BJ (cell line): ENCODE data around the gene KIF7. TPM values are rescaled to one million over a fixed set of nuclear protein-coding genes. Genes with fewer than 3 reads are reported as not detected.

ENCODE experiments used
- CTCF ChIA-PET: fragments of 350-600 bp; formaldehyde crosslinking; extraction: SDS; loops from one replicate; lab custom pipeline; 2021; ENCODE audit warnings: antibody characterized with exemption, inconsistent platforms; lab: Yijun Ruan, JAX
- POLR2A ChIA-PET: fragments of 300-600 bp; sonication (Branson Sonifier 250); formaldehyde crosslinking; extraction: SDS; loops from one replicate; lab custom pipeline; 2021; ENCODE audit warnings: antibody characterized with exemption; lab: Charles Lee
- DNase-seq: peaks from one replicate; pipeline ENCODE4 v3.0.0-alpha.2; 2011; ENCODE audit warnings: low read depth
- H3K27me3 ChIP-seq: 2 replicates; pipeline ENCODE4 v1.6.0; 2011; ENCODE audit warnings: low read length; ENCODE audit not compliant: control insufficient read depth, insufficient read depth
- H3K36me3 ChIP-seq: 2 replicates; pipeline ENCODE4 v1.5.1; 2011; ENCODE audit warnings: low read length; ENCODE audit not compliant: control insufficient read depth, insufficient read depth
- H3K4me3 ChIP-seq: 2 replicates; pipeline ENCODE4 v1.5.1; 2011; ENCODE audit warnings: low read depth, mild to moderate bottlenecking, control low read depth, low read length
- CTCF ChIP-seq: IDR thresholded peaks from 2 replicates; pipeline ENCODE4 v1.5.1; 2011; ENCODE audit warnings: low read depth, mild to moderate bottlenecking, control low read depth, inconsistent platforms, low read length, moderate library complexity; ENCODE audit not compliant: insufficient read depth
- polyA plus RNA-seq: library from polyadenylated mRNA; depleted of rRNA; stranded (reverse); fragments of >200 nt; gene quantifications from 2 replicates; pipeline ENCODE4 v1.2.3, GENCODE V29; 2011

Gene KIF7
- polyA plus RNA-seq, 1 experiment, result 7.5 TPM

- DNase-seq, result no peak
- no peak for TF ChIP-seq CTCF
- ChIA-PET POLR2A (no interaction called here), CTCF (interaction anchor here (0.5 kb wide), 1 partner anchor 14 kb away, joined by 3 read pairs; no protein-coding TSS in a partner anchor)
- Histone ChIP-seq H3K27me3 (no peaks in the 10 kb centered on the region), H3K36me3 (no peaks in the 10 kb centered on the region; the same call in 1 of the 2 replicates), H3K4me3 (no peak overlapping the region)
These were observed 25.1 kb upstream of the KIF7 start for GRCh38 chr15:89680282-89680873.

GRCh38 chr15:89679212-89679611, 23.9 kb upstream of the KIF7 start, which contains the start of gene PLIN1:
Gene PLIN1 (minus strand): TSS chr15:89679367. CDS start chr15:89677489, 1,878 bp downstream.
- ChIA-PET CTCF (no interaction called here), POLR2A (no interaction called here)
- H3K27me3 ChIP-seq, result no peaks in the 10 kb centered on the region
- TF ChIP-seq CTCF, result no peak
- H3K4me3 ChIP-seq, result no peak within 1 kb of the TSS
- no peaks in the 10 kb centered on the region for H3K36me3 ChIP-seq
- no peak for DNase-seq

DNA sequence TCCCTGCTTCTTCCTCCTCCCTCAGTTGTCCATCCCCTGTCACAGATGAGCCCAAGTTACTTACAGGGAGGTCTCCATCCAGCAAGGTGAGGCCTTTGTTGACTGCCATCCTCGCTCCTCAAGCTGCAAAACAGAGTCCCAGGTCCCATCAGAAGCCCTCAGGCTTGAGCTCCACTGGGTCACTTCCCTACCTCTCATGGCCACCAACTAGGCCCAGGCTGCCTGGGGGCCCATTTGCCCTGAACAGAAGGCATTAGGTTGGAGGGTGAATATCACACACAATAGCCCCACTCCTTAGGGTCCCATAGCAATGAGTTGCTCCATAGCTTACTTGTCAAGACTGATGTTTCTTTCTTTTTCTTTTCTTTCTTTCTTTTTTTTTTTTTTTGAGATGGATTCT, 22.1 kb upstream of the KIF7 start:
- H3K36me3 ChIP-seq, result no peaks in the 10 kb centered on the region
- no peaks in the 10 kb centered on the region for H3K27me3 ChIP-seq
- no peak overlapping the region for H3K4me3 ChIP-seq
- DNase-seq, result no peak
- POLR2A ChIA-PET, result no interaction called here
- CTCF ChIA-PET, result no interaction called here
- TF ChIP-seq CTCF, result no peak

- DNase-seq, result no peak
- Histone ChIP-seq H3K27me3 (no peaks in the 10 kb centered on the region), H3K36me3 (no peaks in the 10 kb centered on the region), H3K4me3 (no peak overlapping the region)
- no peak for TF ChIP-seq CTCF
- ChIA-PET CTCF (interaction anchor here (0.8 kb wide), 1 partner anchor 8 kb away, joined by 3 read pairs; no protein-coding TSS in a partner anchor), POLR2A (no interaction called here)
These were observed 20.3 kb upstream of the KIF7 start for GRCh38 chr15:89675606-89676005.

DNA sequence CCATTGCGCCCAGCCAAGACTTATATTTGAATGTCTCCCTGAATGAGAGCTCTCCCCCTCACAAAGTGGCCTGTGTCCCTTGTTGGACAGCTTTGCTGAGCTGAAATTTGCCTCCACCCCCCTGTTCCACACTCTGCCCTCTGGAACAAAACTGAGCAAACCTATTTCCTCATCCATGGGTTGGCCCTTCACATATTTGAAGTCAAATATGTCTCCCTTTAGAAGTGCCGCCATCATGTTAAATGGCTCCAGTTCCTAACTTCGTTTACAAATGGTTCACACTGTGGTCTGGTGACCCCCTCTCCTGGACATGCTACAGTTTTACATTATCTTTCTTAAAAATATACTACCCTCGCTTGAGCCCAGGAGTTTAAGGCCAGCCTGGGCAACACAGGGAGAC, 19.3 kb upstream of the KIF7 start:
- H3K27me3 ChIP-seq, result no peaks in the 10 kb centered on the region
- POLR2A ChIA-PET, result no interaction called here
- no peak for DNase-seq
- no peak for TF ChIP-seq CTCF
- no peaks in the 10 kb centered on the region for H3K36me3 ChIP-seq
- CTCF ChIA-PET, result interaction anchor here (0.6 to 1.6 kb wide), 6 partner anchors 9 to 27 kb away, joined by 3 to 5 read pairs (median 4); no protein-coding TSS in a partner anchor
- no peak overlapping the region for H3K4me3 ChIP-seq
